Peyer's patch (tissue), 4 donors: ENCODE measurements around the gene DCHS1. TPM values are rescaled to one million over a fixed set of nuclear protein-coding genes. Genes with fewer than 3 reads are reported as not detected.

ENCODE experiments used
- DNase-seq, 3 donors: peaks; one replicate each; pipeline ENCODE4 v3.0.0-alpha.2; 2017 to 2019
- H3K27ac ChIP-seq, 4 donors: fragments of 200-600 bp; sonication (generic); one replicate each; pipeline ENCODE4 v1.5.1; 2016 to 2019
- H3K27me3 ChIP-seq, 2 donors: fragments of 200-600 bp; sonication (generic); one replicate each; pipeline ENCODE4 v1.5.1; 2019
- H3K36me3 ChIP-seq, 3 donors: fragments of 200-600 bp; sonication (generic); one replicate each; pipeline ENCODE4 v1.5.1; 2016 to 2019
- H3K4me1 ChIP-seq, 4 donors: fragments of 200-600 bp; sonication (generic); one replicate each; pipeline ENCODE4 v1.5.1; 2016 to 2019
- H3K4me3 ChIP-seq, 4 donors: fragments of 200-600 bp; sonication (generic); 1 replicate in 3 of 4; 2 replicates in 1 of 4; pipeline ENCODE4 v1.5.1; 2016 to 2019; ENCODE audit warnings: mild to moderate bottlenecking in 1 of 4
- H3K9me3 ChIP-seq, 4 donors: fragments of 200-600 bp; sonication (generic); one replicate each; pipeline ENCODE4 v1.5.1; 2016 to 2019; ENCODE audit warnings: mild to moderate bottlenecking in 1 of 4
- CTCF ChIP-seq, 6 experiments: fragments of 450-650 bp in 4 of 6; fragments of 200-600 bp in 2 of 6; sonication (generic) in 1 of 6; IDR thresholded peaks; one replicate each; pipeline ENCODE4 v1.5.1; 2017 to 2019; ENCODE audit warnings: antibody characterized with exemption in 6 of 6, mild to moderate bottlenecking in 3 of 6, moderate library complexity in 1 of 6
- POLR2A ChIP-seq, 2 donors: fragments of 450-650 bp; IDR thresholded peaks; one replicate each; pipeline ENCODE4 v1.5.1; 2017; ENCODE audit warnings: antibody characterized with exemption in 2 of 2, mild to moderate bottlenecking in 2 of 2, moderate library complexity in 2 of 2
- total RNA-seq, 4 donors: library from RNA; depleted of rRNA; stranded (reverse); fragments of >200 nt; gene quantifications; one replicate each; pipeline ENCODE4 v1.1.0, GENCODE V29; 2016

The DCHS1 gene
- total RNA-seq, 4 donors from 2014 or later: 2.8 to 12.4 (median 9.7) TPM

GRCh38 chr11:6650104-6650503 is 5.5 kb downstream of the DCHS1 start:
- TF ChIP-seq CTCF (IDR thresholded peaks at IDR 0.05) (no peak), POLR2A (IDR thresholded peaks at IDR 0.05) (no peak)
- H3K4me3 ChIP-seq: no peak overlapping the region
- no peak overlapping the region for H3K27ac ChIP-seq
- no peaks in the 10 kb centered on the region for H3K36me3 ChIP-seq
- no peaks in the 10 kb centered on the region for H3K27me3 ChIP-seq
- peaks cover 0 to 28% (median 18%) of the 10 kb centered on the region in 4 donors for H3K4me1 ChIP-seq
- no peaks in the 10 kb centered on the region for H3K9me3 ChIP-seq
- DNase-seq: no peak

GRCh38 chr11:6648501-6648900 is 7.1 kb downstream of the DCHS1 start:
- peak overlapping the region in 1 of 4 donors; percentile 15 for H3K27ac ChIP-seq
- H3K36me3 ChIP-seq: no peaks in the 10 kb centered on the region
- no peak overlapping the region for H3K4me3 ChIP-seq
- H3K4me1 ChIP-seq: peaks cover 0 to 28% (median 18%) of the 10 kb centered on the region in 4 donors
- TF ChIP-seq CTCF (IDR thresholded peaks at IDR 0.05) (no peak), POLR2A (IDR thresholded peaks at IDR 0.05) (no peak)
- no peaks in the 10 kb centered on the region for H3K27me3 ChIP-seq
- no peaks in the 10 kb centered on the region for H3K9me3 ChIP-seq
- DNase-seq: no peak

DNA sequence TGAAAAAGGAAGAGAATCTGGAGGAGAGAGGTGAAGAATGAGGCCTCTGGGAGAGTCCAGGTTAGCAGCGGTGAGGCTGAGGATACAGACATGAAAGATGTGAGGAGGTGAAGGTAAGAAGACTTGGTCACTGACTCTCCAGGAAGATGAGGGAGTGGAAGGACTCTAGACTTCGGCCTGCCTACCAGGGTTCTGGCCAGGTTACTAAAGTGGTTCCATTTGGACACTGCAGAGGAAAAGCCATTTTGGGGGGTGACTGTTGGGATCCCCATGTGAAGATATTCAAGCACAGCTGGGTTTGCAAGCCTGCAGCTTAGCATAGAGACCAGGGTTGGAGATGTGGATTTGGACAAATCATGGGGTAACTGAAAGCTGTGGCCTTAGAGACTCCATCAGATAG is 7.8 kb downstream of the DCHS1 start:
- TF ChIP-seq POLR2A (IDR thresholded peaks at IDR 0.05): no peak
- no peak for TF ChIP-seq CTCF (IDR thresholded peaks at IDR 0.05)
- H3K9me3 ChIP-seq: no peaks in the 10 kb centered on the region
- H3K27me3 ChIP-seq: no peaks in the 10 kb centered on the region
- peak overlapping the region in 3 of 4 donors; percentile 63 to 72 (median 70) for H3K27ac ChIP-seq
- peaks cover 0 to 28% (median 18%) of the 10 kb centered on the region in 4 donors for H3K4me1 ChIP-seq
- H3K4me3 ChIP-seq: no peak overlapping the region
- no peak for DNase-seq
- no peaks in the 10 kb centered on the region for H3K36me3 ChIP-seq

- Histone ChIP-seq H3K27ac (peak overlapping the region; percentile 57 to 72 (median 66)), H3K36me3 (no peaks in the 10 kb centered on the region), H3K4me1 (peaks cover 0 to 28% (median 18%) of the 10 kb centered on the region in 4 donors), H3K9me3 (no peaks in the 10 kb centered on the region), H3K4me3 (no peak overlapping the region), H3K27me3 (no peaks in the 10 kb centered on the region)
- DNase-seq: peak in 2 of 3 donors; percentile 69 to 70
- no peak for TF ChIP-seq POLR2A (IDR thresholded peaks at IDR 0.05)
- TF ChIP-seq CTCF (IDR thresholded peaks at IDR 0.05): no peak
Measured at GRCh38 chr11:6646918-6647679, 8.5 kb downstream of the DCHS1 start.

DNA sequence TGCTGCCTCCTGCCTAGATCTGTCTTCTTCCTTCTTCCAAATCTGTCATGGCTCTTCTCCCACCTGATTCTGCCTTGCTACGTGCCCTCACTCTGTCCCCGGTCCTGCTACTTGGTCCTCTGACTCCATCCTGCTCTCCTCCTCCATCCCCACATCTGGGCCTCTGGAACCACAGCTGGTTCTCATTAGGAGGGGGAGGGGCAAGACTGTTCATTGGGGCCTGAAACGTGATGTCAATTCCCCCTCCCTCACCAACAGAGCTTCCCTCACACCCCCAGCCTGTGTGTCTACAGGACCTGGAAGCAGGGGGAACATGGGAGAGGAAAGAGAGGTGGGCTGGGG is 9.1 kb downstream of the DCHS1 start:
- H3K27ac ChIP-seq: peak overlapping the region; percentile 57 to 72 (median 66)
- no peaks in the 10 kb centered on the region for H3K9me3 ChIP-seq
- H3K4me3 ChIP-seq: no peak overlapping the region
- TF ChIP-seq POLR2A (IDR thresholded peaks at IDR 0.05) (no peak), CTCF (IDR thresholded peaks at IDR 0.05) (no peak)
- no peaks in the 10 kb centered on the region for H3K36me3 ChIP-seq
- DNase-seq: no peak
- peaks cover 0 to 28% (median 18%) of the 10 kb centered on the region in 4 donors for H3K4me1 ChIP-seq
- no peaks in the 10 kb centered on the region for H3K27me3 ChIP-seq
